ENCODE results near the gene TSHZ2.
"Not testable (repeated sequence)": the region's sequence is repeated elsewhere in the genome, so short reads cannot be mapped to it uniquely, and the experiment has no call there.

The TSHZ2 gene

GRCh38 chr20:53089851-53090250 lies 117.7 kb downstream of the TSHZ2 start:
- DNase-seq, result not testable (repeated sequence)

- no peak for DNase-seq
Observed at GRCh38 chr20:53091789-53092188, 119.6 kb downstream of the TSHZ2 start.

GRCh38 chr20:53092772-53093300 lies 120.7 kb downstream of the TSHZ2 start:
- no peak for DNase-seq

- no peak for DNase-seq
Observed at GRCh38 chr20:53097371-53097770, 125.2 kb downstream of the TSHZ2 start.

- no peak for DNase-seq
Observed at GRCh38 chr20:53097791-53098190, 125.6 kb downstream of the TSHZ2 start.

GRCh38 chr20:53098621-53099020 lies 126.5 kb downstream of the TSHZ2 start:
- DNase-seq, result no peak

- no peak for DNase-seq
Observed at GRCh38 chr20:53099856-53100255, 127.7 kb downstream of the TSHZ2 start.

GRCh38 chr20:53100476-53100911 lies 128.3 kb downstream of the TSHZ2 start:
- no peak for DNase-seq

GRCh38 chr20:53101992-53102760 lies 130.0 kb downstream of the TSHZ2 start:
- DNase-seq, result no peak

- DNase-seq, result no peak
Observed at GRCh38 chr20:53103124-53103523, 131.0 kb downstream of the TSHZ2 start.

- DNase-seq, result no peak
Observed at GRCh38 chr20:53104884-53105283, 132.7 kb downstream of the TSHZ2 start.

- no peak for DNase-seq
Observed at GRCh38 chr20:53116733-53117132, 144.6 kb downstream of the TSHZ2 start.

GRCh38 chr20:53122853-53123252 lies 150.7 kb downstream of the TSHZ2 start:
- no peak for DNase-seq

GRCh38 chr20:53124075-53124551 lies 152.0 kb downstream of the TSHZ2 start:
- DNase-seq, result no peak

- DNase-seq, result no peak
Observed at GRCh38 chr20:53124803-53125202, 152.6 kb downstream of the TSHZ2 start.

GRCh38 chr20:53126185-53126584 lies 154.0 kb downstream of the TSHZ2 start:
- no peak for DNase-seq

- DNase-seq, result no peak
Observed at GRCh38 chr20:53127027-53127426, 154.9 kb downstream of the TSHZ2 start.

- DNase-seq, result no peak
Observed at GRCh38 chr20:53128004-53128403, 155.8 kb downstream of the TSHZ2 start.

- no peak for DNase-seq
Observed at GRCh38 chr20:53129563-53129962, 157.4 kb downstream of the TSHZ2 start.

GRCh38 chr20:53130795-53131194 lies 158.6 kb downstream of the TSHZ2 start:
- no peak for DNase-seq

GRCh38 chr20:53133125-53133524 lies 161.0 kb downstream of the TSHZ2 start:
- no peak for DNase-seq

- no peak for DNase-seq
Observed at GRCh38 chr20:53133628-53134027, 161.5 kb downstream of the TSHZ2 start.

- no peak for DNase-seq
Observed at GRCh38 chr20:53136473-53136872, 164.3 kb downstream of the TSHZ2 start.

GRCh38 chr20:53138454-53139262 lies 166.5 kb downstream of the TSHZ2 start:
- no peak for DNase-seq

All from NCI-H2081 treated with DMSO at 0.1 percent for 48 hours (cell line).